ENCODE measurements around the gene KANK2.
A peak's percentile ranks its signal among the peaks of the same experiment; 100 is the strongest.

Gene KANK2

DNA sequence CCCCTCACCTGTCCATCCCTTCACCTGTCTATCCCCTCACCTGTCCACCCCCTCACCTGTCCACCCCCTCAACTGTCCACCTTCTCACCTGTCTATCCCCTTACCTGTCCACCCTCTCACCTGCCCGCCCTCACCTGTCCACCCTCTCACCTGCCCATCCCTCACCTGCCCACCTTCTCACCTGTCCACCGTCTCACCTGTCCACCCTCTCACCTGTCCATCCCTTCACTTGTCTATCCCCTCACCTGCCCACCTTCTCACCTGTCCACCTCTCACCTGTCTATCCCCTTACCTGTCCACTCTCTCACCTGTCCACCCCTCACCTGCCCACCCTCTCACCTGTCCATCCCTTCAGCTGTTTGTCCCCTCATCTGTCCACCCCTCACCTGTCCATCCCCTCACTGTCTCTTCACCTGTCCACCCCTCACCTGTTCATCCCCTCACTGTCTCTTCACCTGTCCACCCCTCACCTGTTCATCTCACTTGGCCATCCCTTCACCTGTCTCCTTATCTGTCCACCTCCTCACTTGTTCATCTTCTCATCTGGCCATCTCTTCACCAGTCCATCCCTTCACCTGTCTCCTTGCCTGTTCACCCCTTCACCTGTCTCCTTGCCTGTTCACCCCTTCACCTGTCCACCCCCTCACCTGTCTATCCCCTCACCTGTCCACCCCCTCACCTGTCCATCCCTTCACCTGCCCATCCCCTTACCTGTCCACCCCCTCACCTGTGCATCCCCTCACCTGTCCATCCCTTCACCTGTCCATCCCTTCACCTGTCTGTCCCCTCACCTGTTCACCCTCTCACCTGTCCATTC, 12.7 kb upstream of the KANK2 start:
- DNase-seq (ENCODE audit: low spot score), result no peak
- in situ Hi-C loops (cut with MboI; ENCODE audit: low sequenced_read_pairs, unreplicated experiment), result loop anchor here (10.0 kb wide), 1 partner anchor 165 kb away; no protein-coding TSS in a partner anchor
- TF ChIP-seq, protein P1, sequence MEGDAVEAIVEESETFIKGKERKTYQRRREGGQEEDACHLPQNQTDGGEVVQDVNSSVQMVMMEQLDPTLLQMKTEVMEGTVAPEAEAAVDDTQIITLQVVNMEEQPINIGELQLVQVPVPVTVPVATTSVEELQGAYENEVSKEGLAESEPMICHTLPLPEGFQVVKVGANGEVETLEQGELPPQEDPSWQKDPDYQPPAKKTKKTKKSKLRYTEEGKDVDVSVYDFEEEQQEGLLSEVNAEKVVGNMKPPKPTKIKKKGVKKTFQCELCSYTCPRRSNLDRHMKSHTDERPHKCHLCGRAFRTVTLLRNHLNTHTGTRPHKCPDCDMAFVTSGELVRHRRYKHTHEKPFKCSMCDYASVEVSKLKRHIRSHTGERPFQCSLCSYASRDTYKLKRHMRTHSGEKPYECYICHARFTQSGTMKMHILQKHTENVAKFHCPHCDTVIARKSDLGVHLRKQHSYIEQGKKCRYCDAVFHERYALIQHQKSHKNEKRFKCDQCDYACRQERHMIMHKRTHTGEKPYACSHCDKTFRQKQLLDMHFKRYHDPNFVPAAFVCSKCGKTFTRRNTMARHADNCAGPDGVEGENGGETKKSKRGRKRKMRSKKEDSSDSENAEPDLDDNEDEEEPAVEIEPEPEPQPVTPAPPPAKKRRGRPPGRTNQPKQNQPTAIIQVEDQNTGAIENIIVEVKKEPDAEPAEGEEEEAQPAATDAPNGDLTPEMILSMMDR (IDR thresholded peaks at IDR 0.05; ENCODE audit: borderline replicate concordance, control extremely low read depth, extremely low read depth, insufficient read depth, missing control alignments), result no peak

GRCh38 chr19:11208561-11209471, 11.5 kb upstream of the KANK2 start:
- DNase-seq (ENCODE audit: low spot score), result no peak
- in situ Hi-C loops (cut with MboI; ENCODE audit: low sequenced_read_pairs, unreplicated experiment), result loop anchor here (10.0 kb wide), 1 partner anchor 164 kb away; no protein-coding TSS in a partner anchor
- TF ChIP-seq, protein P1 (IDR thresholded peaks at IDR 0.05; ENCODE audit: borderline replicate concordance, control extremely low read depth, extremely low read depth, insufficient read depth, missing control alignments), result no peak

DNA sequence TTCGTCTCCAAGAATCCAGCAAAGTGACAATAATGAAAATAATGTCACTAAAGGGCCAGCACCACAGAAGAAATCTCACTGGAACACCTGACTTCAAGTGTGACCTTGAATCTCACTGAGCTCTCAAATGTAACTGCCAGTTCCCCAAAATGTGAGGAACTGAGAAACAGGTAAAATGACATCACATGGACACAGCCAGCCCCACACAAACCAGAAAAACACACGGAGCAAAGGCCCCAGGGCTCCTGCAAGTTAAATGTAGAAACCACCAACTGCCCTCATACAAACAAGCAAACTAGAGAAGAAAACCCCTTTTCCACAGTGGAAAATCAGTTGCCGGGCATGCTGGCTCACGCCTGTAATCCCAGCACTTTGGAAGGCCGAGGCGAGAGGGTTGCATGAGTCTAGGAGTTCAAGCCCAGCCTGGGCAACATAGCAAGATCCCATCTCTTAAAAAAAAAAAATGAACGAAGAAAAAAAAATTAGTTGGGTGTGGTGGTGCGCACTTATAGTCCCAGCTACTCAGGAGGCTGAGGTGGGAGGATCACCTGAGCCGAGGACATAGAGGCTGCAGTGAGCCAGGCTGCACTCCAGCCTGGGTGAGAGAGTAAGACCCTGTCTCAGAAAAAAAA, 8.7 kb upstream of the KANK2 start:
- in situ Hi-C loops (cut with MboI; ENCODE audit: low sequenced_read_pairs, unreplicated experiment), result loop anchor here (10.0 kb wide), 1 partner anchor 161 kb away; no protein-coding TSS in a partner anchor
- peak; percentile 81 for DNase-seq (ENCODE audit: low spot score)
- TF ChIP-seq, protein P1 (IDR thresholded peaks at IDR 0.05; ENCODE audit: borderline replicate concordance, control extremely low read depth, extremely low read depth, insufficient read depth, missing control alignments), result no peak

- TF ChIP-seq, protein P1 (IDR thresholded peaks at IDR 0.05; ENCODE audit: borderline replicate concordance, control extremely low read depth, extremely low read depth, insufficient read depth, missing control alignments), result no peak
- DNase-seq (ENCODE audit: low spot score), result no peak
- in situ Hi-C loops (cut with MboI; ENCODE audit: low sequenced_read_pairs, unreplicated experiment), result loop anchor here (10.0 kb wide), 1 partner anchor 160 kb away; no protein-coding TSS in a partner anchor
These were observed 7.6 kb upstream of the KANK2 start for GRCh38 chr19:11204943-11205349.

- no peak for DNase-seq (ENCODE audit: low spot score)
- in situ Hi-C loops (cut with MboI; ENCODE audit: low sequenced_read_pairs, unreplicated experiment), result loop anchor here (10.0 kb wide), 1 partner anchor 159 kb away; no protein-coding TSS in a partner anchor
- TF ChIP-seq, protein P1 (IDR thresholded peaks at IDR 0.05; ENCODE audit: borderline replicate concordance, control extremely low read depth, extremely low read depth, insufficient read depth, missing control alignments), result no peak
These were observed 6.8 kb upstream of the KANK2 start for GRCh38 chr19:11204076-11204602.
